Measurements from ENCODE around the gene PTPRG.
"Not testable (repeated sequence)": the region's sequence is repeated elsewhere in the genome, so short reads cannot be mapped to it uniquely, and the experiment has no call there.

Gene PTPRG

GRCh38 chr3:61561374-61562041 is at the start of gene PTPRG:
PTPRG (plus strand) TSS chr3:61561571; CDS start chr3:61562288, 717 bp downstream.
- no peak for DNase-seq

DNA sequence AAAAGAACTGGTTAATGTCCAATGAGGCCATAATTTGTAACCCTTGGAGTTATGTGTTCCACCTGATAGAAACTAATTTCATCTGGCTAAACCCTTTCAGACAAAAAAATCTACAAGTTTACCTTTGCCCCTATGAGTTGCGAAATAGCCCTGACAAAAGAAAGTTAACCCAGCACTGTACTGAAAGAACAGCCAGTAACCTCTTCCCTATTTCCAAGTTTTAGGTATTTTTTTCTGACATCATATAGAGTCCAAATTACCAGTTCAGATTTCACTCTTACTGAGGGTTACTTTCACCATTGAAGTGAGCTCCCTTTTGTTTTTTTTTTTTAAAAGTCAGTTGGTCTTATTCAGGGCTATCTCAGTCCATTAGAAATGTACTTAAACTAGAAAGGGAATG is 42.8 kb upstream of the PTPRG start:
- no peak for DNase-seq

DNA sequence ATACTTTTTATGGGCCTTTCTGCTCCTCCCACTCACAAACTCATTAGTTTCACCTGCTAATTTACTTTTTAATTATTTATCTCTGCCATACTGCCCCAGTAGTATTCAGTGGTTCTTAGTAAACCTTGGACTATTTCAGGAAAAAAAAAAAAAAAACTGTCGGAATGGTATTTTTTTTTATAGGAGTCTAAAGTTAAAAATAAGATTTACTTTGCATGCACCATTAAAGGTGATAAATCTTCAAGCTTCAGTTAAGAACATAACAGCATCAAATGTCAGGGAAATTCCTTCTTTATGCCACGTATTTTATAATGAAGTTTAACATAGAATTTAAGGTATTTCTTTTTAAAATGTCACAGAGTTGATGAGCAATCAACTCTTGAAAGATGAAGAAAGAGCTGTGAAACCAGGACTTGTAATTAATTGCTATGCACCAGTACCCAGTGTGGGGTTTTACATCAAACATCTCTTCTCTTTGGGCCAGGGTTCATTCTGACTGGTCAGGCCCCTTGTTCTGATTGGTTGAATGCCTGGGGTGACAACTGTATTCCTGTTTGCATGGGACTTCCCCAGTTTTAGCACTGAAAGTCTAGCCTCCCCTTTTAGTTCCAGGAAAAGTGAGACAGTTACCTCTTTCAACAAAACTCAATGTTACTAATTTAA is 40.3 kb upstream of the PTPRG start:
- DNase-seq, result no peak

DNA sequence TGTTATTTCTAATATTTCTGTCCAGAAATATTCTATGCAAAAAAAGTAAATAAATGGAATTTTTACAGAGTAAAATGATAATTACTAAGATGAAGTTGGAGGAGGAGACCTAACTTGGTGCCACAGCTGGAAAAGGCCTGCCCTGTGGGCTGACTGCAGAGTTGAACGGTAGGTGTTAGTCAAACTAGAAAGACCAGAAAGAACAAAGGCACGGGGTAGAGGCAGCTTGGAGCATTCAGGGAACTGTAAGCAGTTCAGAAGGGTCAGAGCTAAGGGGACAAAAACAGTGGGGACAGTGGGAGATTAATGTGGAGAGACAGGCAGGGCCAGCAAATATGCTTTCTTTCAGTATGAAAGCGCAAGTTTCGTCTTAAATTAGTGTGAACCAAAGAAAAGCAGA is 39.3 kb upstream of the PTPRG start:
- DNase-seq, result no peak

GRCh38 chr3:61522626-61523025 is 38.7 kb upstream of the PTPRG start:
- no peak for DNase-seq

- DNase-seq, result no peak
These were observed 36.4 kb upstream of the PTPRG start for GRCh38 chr3:61524933-61525332.

- no peak for DNase-seq
These were observed 35.1 kb upstream of the PTPRG start for GRCh38 chr3:61526308-61526707.

DNA sequence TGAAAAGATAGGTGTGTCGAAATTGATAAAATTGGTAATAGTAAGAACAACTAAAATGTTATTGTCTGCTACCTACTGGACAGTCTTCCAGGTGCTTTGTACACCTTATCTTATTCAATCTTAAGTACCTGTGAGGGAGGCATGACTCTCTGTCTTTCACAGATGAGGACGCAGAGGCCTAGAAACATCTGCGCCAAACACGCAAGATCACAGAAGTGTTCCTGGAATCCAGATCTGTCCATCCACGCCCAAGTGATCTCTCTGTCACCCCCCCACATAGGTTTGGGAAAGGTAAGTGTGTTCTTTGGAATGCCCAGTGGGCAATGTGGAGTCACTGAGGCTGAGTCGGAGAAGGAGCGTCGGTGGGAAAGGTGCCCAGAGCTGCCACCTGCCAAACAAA is 34.4 kb upstream of the PTPRG start:
- no peak for DNase-seq

DNA sequence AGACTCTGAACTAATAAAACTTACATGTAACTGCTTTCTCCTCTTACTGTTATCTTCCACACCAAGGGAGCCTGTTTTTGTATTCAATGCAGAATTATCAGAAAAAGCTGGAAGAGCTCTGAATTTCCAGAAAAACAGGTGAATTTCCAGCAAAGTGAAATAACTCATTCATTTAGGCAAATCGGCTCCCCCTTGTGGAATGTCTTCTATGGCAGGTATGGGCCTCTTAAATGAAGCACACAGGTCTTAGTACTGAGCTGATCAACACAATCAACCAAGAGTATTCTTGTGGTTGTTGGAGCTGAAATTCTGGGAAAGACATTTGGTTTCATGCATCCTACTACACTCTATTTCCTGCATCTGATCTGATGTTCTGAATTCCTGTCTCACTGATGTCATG is 31.0 kb upstream of the PTPRG start:
- DNase-seq, result no peak

GRCh38 chr3:61531528-61531927 is 29.8 kb upstream of the PTPRG start:
- no peak for DNase-seq

- DNase-seq, result no peak
These were observed 28.5 kb upstream of the PTPRG start for GRCh38 chr3:61532739-61533500.

- no peak for DNase-seq
These were observed 25.5 kb upstream of the PTPRG start for GRCh38 chr3:61535826-61536225.

DNA sequence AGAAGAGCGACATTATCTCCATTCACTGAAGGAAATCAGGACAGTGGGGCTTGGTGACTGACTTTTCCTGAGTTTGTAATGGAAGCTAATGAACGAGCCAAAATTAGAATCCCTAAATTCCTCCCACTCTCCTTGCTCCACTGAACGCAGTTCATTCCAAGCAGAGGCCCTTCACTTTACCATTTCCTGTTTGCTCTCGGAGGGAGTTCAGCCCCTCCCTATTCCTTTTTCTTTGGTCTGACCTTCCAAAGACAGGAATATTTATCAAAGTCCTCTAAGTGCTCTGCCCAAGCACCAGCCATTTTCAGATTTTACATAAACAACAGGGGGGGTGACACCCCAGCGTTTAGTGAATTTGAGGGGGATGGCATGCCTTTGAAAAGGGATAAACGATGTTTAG is 24.0 kb upstream of the PTPRG start:
- no peak for DNase-seq

GRCh38 chr3:61538486-61538885 is 22.9 kb upstream of the PTPRG start:
- no peak for DNase-seq

GRCh38 chr3:61541694-61542093 is 19.7 kb upstream of the PTPRG start:
- no peak for DNase-seq

DNA sequence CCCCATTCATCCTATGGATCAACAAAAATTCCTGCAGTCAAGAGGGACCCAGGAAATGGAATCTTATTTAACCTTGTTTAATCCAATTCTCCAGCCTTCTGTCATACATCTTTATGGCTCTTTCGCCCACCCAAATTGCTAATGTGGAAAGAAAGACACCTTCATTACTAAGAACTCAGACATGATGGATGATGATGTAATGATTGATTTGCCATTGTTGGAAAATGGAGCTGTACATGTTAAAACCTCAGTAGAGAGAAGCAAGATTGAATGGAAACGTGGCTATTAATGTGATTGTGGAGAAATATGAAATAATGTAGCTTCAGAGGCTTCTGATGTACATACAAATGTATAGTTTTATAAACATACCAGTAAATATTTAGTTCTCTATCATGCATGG is 15.7 kb upstream of the PTPRG start:
- no peak for DNase-seq

DNA sequence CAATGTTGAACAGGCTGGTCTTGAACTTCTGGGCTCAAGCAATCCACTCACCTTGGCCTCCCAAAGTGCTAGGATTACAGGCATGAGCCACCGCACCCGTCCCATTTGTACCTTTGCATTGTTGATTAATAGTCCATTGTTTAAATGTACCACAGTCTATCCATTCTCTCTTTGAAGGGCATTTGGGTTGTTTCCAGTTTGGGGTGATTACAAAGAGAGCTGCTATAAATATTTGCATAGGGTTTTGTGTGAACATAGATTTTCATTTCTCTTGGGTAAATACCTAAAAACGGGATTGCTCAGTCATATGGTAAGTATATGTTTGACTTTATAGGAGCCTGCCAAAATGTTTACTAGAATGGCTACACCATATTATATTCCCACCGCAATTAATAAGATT is 13.7 kb upstream of the PTPRG start:
- DNase-seq, result no peak

DNA sequence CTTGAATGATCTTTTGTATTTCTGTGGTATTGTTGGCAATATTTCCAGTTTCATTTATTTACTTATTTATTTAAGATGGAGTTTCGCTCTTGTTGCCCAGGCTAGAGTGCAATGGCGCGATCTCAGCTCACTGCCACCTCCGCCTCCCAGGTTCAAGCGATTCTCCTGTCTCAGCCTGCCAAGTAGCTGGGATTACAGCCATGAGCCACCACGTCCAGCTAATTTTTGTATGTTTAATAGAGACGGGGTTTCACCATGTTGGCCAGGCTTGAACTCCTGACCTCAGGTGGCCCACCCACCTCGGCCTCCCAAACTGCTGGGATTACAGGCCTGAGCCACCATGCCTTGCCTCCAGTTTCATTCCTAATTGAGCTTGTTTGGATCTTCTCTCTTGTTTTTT is 8.7 kb upstream of the PTPRG start:
- DNase-seq, result not testable (repeated sequence)

DNA sequence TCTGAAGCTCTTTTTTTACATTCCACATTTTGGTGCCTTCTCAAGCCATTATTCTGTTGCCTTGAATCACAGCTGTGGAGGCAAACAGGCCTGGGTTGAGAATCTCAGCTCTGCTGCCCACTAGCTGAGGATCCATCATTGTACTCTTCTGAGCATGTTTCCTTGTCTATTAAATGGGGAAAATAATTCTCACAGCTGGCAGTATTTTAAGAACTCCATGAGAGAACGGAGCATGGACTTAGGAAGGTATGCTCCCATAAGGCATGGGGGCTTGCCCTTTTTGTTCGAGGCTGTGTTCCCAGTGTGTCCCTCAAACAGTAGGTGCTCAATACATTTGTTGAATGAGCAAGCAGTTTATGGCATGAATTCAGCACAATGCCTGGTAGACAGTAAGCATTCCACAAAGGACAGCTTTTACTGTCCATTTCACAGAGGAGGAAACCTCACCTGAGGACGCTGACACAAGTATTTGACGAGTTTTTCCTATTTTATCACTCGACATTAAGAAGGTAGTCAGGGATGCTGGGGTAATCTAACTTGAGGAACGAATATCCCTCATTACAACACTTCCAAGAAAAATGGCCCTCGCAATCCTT is 2.1 kb upstream of the PTPRG start:
- no peak for DNase-seq

DNA sequence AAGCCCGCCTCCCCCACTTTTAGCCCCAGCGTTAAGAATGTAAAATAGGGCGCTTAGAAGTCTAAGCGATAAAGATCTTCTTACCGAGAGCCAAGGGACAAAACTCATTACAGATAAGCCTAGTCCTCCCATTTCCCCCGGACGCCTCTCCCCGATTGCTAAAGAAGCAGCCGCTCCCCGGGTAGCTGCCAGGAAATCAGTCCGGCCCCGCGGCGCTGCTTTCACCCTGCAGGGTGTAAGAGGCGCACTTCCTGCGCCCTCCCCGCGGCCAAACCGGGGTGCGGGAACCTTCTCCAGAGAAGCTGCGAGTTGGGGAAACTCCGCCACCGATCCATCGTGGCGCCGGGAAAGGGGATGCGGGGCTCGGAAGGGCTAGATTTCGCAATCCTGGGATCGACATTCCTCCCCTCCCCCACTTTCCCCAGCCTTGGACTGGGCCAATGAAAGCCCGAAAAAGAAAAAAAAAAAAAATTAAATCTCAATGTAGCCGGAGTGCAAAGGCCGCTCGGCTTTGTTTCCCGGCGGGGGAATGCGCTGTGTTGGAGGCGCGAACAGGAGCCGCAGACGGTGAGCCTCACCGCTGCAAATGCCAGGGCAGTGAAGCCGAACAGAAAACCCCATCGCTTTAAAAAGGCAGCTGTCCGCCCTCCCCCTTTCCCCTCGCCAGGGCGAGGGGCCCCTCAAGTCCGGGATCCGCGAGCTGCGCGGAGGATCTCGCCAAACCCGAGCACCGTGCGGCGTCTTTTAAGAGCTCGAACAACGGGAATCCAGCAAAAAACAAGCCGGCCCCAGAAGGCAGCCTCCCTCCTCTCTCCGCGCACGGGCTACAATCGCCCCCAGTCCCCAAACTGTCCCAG is 626 bp upstream of the PTPRG start:
- DNase-seq, result no peak

- DNase-seq, result no peak
These were observed 810 bp downstream of the PTPRG start for GRCh38 chr3:61562042-61562720.

- no peak for DNase-seq
These were observed 1.4 kb downstream of the PTPRG start for GRCh38 chr3:61562721-61563312.

All from activated effector memory CD4-positive, alpha-beta T cell treated with Interleukin-2 at 50 U/mL for 16 hours (primary cell).